ENCODE results near the gene WEE1. TPM values are rescaled to one million over a fixed set of nuclear protein-coding genes. Genes with fewer than 3 reads are reported as not detected.
A peak's percentile ranks its signal among the peaks of the same experiment; 100 is the strongest.

Gene WEE1
- total RNA-seq, 1 donor: 88.9 TPM

GRCh38 chr11:9605742-9606141, 32.3 kb downstream of the WEE1 start:
- H3K4me3 ChIP-seq (ENCODE audit: low read depth, low read length): no peak overlapping the region
- no peak for TF ChIP-seq CTCF (IDR thresholded peaks at IDR 0.05; ENCODE audit: insufficient read depth, low read depth, low read length)
- no peak for DNase-seq (ENCODE audit: low read depth)

GRCh38 chr11:9606809-9607510, 33.5 kb downstream of the WEE1 start:
- TF ChIP-seq CTCF (IDR thresholded peaks at IDR 0.05; ENCODE audit: insufficient read depth, low read depth, low read length): no peak
- no peak for DNase-seq (ENCODE audit: low read depth)
- no peak overlapping the region for H3K4me3 ChIP-seq (ENCODE audit: low read depth, low read length)

- DNase-seq (ENCODE audit: low read depth): no peak
- no peak for TF ChIP-seq CTCF (IDR thresholded peaks at IDR 0.05; ENCODE audit: insufficient read depth, low read depth, low read length)
Observed at GRCh38 chr11:9607511-9607899, 34.0 kb downstream of the WEE1 start.

GRCh38 chr11:9609002-9609759, 35.7 kb downstream of the WEE1 start:
- H3K4me3 ChIP-seq (ENCODE audit: low read depth, low read length): no peak overlapping the region
- no peak for TF ChIP-seq CTCF (IDR thresholded peaks at IDR 0.05; ENCODE audit: insufficient read depth, low read depth, low read length)
- DNase-seq (ENCODE audit: low read depth): no peak

More at GRCh38 chr11:9607511-9607899, 34.0 kb downstream of the WEE1 start:
- H3K4me3 ChIP-seq (ENCODE audit: low read depth, low read length): no peak overlapping the region

- TF ChIP-seq CTCF (IDR thresholded peaks at IDR 0.05; ENCODE audit: insufficient read depth, low read depth, low read length): no peak
- H3K4me3 ChIP-seq (ENCODE audit: low read depth, low read length): no peak overlapping the region
- DNase-seq (ENCODE audit: low read depth): no peak
Observed at GRCh38 chr11:9609841-9610240, 36.4 kb downstream of the WEE1 start.

GRCh38 chr11:9613118-9613829, 39.8 kb downstream of the WEE1 start:
- H3K4me3 ChIP-seq (ENCODE audit: low read depth, low read length): peak overlapping the region; percentile 56
- DNase-seq (ENCODE audit: low read depth): peak; percentile 98
- TF ChIP-seq CTCF (IDR thresholded peaks at IDR 0.05; ENCODE audit: insufficient read depth, low read depth, low read length): peak; percentile 97
